Kidney epithelial cell (primary cell): ENCODE results near the gene TLE1. TPM values are rescaled to one million over a fixed set of nuclear protein-coding genes. Genes with fewer than 3 reads are reported as not detected.
"Not testable (repeated sequence)": the region's sequence is repeated elsewhere in the genome, so short reads cannot be mapped to it uniquely, and the experiment has no call there.

ENCODE experiments used
- DNase-seq: peaks from one replicate; pipeline ENCODE4 v3.0.0-alpha.2; 2010; ENCODE audit warnings: low read depth
- H3K27me3 ChIP-seq: 2 replicates; pipeline ENCODE4 v1.6.0; 2011; ENCODE audit warnings: low read length; ENCODE audit not compliant: control insufficient read depth, insufficient read depth
- H3K36me3 ChIP-seq: 2 replicates; pipeline ENCODE4 v1.5.1; 2011; ENCODE audit warnings: low read length; ENCODE audit not compliant: control insufficient read depth, insufficient read depth
- H3K4me3 ChIP-seq: 2 replicates; pipeline ENCODE4 v1.5.1; 2011; ENCODE audit warnings: low read depth, mild to moderate bottlenecking, control low read depth, low read length
- CTCF ChIP-seq: IDR thresholded peaks from 2 replicates; pipeline ENCODE4 v1.5.1; 2011; ENCODE audit warnings: mild to moderate bottlenecking, moderate library complexity, low read length, control low read depth, inconsistent platforms; ENCODE audit not compliant: insufficient read depth, poor library complexity, severe bottlenecking
- total RNA-seq: library from RNA; depleted of rRNA; stranded (reverse); fragments of >200 nt; gene quantifications from 2 replicates; pipeline ENCODE4 v1.2.3, GENCODE V29; 2015

Gene TLE1
- total RNA-seq, 1 donor from 2014 or later, result 64.1 TPM

GRCh38 chr9:81705578-81705977 lies 16.2 kb upstream of the TLE1 start:
- Histone ChIP-seq H3K27me3 (no peaks in the 10 kb centered on the region), H3K4me3 (no peak overlapping the region), H3K36me3 (no peaks in the 10 kb centered on the region)
- no peak for DNase-seq
- TF ChIP-seq CTCF, result no peak

- H3K4me3 ChIP-seq, result no peak overlapping the region
- no peak for TF ChIP-seq CTCF
- H3K36me3 ChIP-seq, result no peaks in the 10 kb centered on the region
- H3K27me3 ChIP-seq, result no peaks in the 10 kb centered on the region
- no peak for DNase-seq
Measured at GRCh38 chr9:81694541-81694940, 5.2 kb upstream of the TLE1 start.

- TF ChIP-seq CTCF, result no peak
- no peak for DNase-seq
- Histone ChIP-seq H3K27me3 (no peaks in the 10 kb centered on the region), H3K4me3 (no peak overlapping the region), H3K36me3 (no peaks in the 10 kb centered on the region)
Measured at GRCh38 chr9:81693671-81694378, 4.5 kb upstream of the TLE1 start.

GRCh38 chr9:81690251-81690851 lies 1.0 kb upstream of the TLE1 start:
- DNase-seq, result no peak
- TF ChIP-seq CTCF, result no peak
- H3K27me3 ChIP-seq, result no peaks in the 10 kb centered on the region
- no peaks in the 10 kb centered on the region for H3K36me3 ChIP-seq
- H3K4me3 ChIP-seq, result peak overlapping the region; percentile 51

DNA sequence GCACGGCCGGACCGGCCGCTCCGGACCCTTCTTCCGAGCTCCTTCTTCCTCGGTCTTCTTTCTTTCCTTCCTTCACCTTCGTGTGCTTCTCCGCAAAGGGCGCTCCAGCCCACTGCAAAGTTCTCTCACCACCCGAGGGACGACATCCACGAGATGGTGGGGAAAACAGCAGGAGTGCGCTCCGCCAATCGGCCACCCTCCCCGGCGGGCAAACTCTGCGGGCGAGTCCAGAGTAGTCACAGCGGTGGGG lies 329 bp downstream of the TLE1 start:
- H3K36me3 ChIP-seq, H3K27me3 ChIP-seq, DNase-seq: not testable (repeated sequence)
- H3K4me3 ChIP-seq, result peak overlapping the region; percentile 65

- H3K27me3 ChIP-seq, H3K36me3 ChIP-seq, DNase-seq: not testable (repeated sequence)
- peak overlapping the region; percentile 65 for H3K4me3 ChIP-seq
Measured at GRCh38 chr9:81688262-81689092, 870 bp downstream of the TLE1 start.
